ENCODE data around the gene TUBGCP5. TPM values are rescaled to one million over a fixed set of nuclear protein-coding genes. Genes with fewer than 3 reads are reported as not detected.

Gene TUBGCP5
- total RNA-seq, 1 experiment from 2014 or later, result 10.7 TPM

DNA sequence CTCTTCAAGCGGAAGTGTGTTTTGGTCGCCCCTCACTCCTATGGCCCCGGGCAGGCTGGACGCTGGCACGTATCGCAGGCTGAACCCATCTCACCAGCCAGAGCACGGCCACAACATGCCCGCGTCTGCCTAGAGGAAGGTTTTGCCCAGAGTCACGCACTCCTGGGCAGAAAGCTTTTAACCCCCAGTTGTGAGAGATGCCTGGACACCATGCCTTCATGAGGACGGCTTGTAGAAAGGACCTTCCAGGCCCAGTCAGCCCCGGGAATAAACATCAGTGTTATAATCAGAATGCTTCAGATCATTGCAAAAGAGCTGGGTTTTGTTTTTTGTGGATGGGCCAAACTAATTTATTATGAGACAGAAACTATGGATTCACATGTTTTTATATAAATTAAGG lies 75.7 kb downstream of the TUBGCP5 start:
- no peaks in the 10 kb centered on the region for H3K9me3 ChIP-seq (ENCODE audit: insufficient read depth, low read depth)
- POLR2A ChIA-PET (ENCODE audit: unreplicated experiment), result interaction anchor here (0.6 kb wide), 1 partner anchor 76 kb away, joined by 4 read pairs; the partner anchor contains the start of gene TUBGCP5
- H3K4me2 ChIP-seq, result no peak overlapping the region
- TF ChIP-seq EZH2 (IDR thresholded peaks at IDR 0.05; ENCODE audit: low read depth), result no peak
- TF ChIP-seq, protein P1, sequence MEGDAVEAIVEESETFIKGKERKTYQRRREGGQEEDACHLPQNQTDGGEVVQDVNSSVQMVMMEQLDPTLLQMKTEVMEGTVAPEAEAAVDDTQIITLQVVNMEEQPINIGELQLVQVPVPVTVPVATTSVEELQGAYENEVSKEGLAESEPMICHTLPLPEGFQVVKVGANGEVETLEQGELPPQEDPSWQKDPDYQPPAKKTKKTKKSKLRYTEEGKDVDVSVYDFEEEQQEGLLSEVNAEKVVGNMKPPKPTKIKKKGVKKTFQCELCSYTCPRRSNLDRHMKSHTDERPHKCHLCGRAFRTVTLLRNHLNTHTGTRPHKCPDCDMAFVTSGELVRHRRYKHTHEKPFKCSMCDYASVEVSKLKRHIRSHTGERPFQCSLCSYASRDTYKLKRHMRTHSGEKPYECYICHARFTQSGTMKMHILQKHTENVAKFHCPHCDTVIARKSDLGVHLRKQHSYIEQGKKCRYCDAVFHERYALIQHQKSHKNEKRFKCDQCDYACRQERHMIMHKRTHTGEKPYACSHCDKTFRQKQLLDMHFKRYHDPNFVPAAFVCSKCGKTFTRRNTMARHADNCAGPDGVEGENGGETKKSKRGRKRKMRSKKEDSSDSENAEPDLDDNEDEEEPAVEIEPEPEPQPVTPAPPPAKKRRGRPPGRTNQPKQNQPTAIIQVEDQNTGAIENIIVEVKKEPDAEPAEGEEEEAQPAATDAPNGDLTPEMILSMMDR (conservative IDR thresholded peaks at IDR 0.05), result no peak
- CTCF ChIA-PET, result interaction anchor here (0.6 to 0.7 kb wide), 3 partner anchors 14 to 77 kb away, joined by 3 to 7 read pairs (median 5); no protein-coding TSS in a partner anchor
- intact Hi-C loops (cut with micrococcal nuclease; ENCODE audit: unreplicated experiment), result loop anchor here (2.0 kb wide), 1 partner anchor 15 kb away; no protein-coding TSS in a partner anchor
- no peaks in the 10 kb centered on the region for H3K4me1 ChIP-seq (replicated peaks; ENCODE audit: insufficient read depth)
- H4K20me1 ChIP-seq (ENCODE audit: insufficient read depth), result peaks cover 7% of the 10 kb centered on the region
- no peak overlapping the region for H3K27ac ChIP-seq
- BruUV-seq (replicated peaks), result no TSS peak
- no peaks in the 10 kb centered on the region for H3K36me3 ChIP-seq (ENCODE audit: low read depth)
- no peaks in the 10 kb centered on the region for H3K27me3 ChIP-seq (ENCODE audit: insufficient read depth, low read depth)
- H3K4me3 ChIP-seq, result no peak overlapping the region
- DNase-seq, result no peak
- H3F3A ChIP-seq (ENCODE audit: insufficient read depth, low read depth), result no peaks in the 10 kb centered on the region
- H3K9me2 ChIP-seq (ENCODE audit: insufficient read depth), result no peaks in the 10 kb centered on the region
- H3K79me2 ChIP-seq (ENCODE audit: low read depth), result peaks cover 30% of the 10 kb centered on the region
- H2AFZ ChIP-seq, result no peak overlapping the region

DNA sequence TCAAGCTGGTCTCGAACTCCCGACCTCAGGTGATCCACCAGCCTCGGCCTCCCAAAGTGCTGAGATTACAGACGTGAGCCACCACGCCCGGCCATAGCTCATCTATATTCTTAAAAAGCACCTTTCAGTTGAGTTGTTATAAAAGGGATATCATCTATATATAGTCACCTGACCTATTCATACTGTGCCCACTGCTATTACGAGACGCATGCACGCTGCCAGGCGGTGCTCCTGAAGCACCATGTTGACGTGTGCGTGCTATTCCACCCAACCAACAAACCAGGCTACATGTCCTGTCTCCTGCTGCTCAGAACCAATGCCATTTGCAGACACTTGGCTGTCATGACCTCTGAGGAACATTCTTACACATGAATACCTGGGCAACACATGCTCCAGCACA lies 76.8 kb downstream of the TUBGCP5 start:
- no peak overlapping the region for H3K4me3 ChIP-seq
- no TSS peak for BruUV-seq (replicated peaks)
- DNase-seq, result no peak
- H2AFZ ChIP-seq, result no peak overlapping the region
- H3K79me2 ChIP-seq (ENCODE audit: low read depth), result peaks cover 27% of the 10 kb centered on the region; the same call in 1 of the 2 replicates
- no peak overlapping the region for H3K4me2 ChIP-seq
- H3K9me2 ChIP-seq (ENCODE audit: insufficient read depth), result no peaks in the 10 kb centered on the region
- no peak overlapping the region for H3K27ac ChIP-seq
- no peaks in the 10 kb centered on the region for H3K36me3 ChIP-seq (ENCODE audit: low read depth)
- H3K4me1 ChIP-seq (replicated peaks; ENCODE audit: insufficient read depth), result no peaks in the 10 kb centered on the region
- no peaks in the 10 kb centered on the region for H3K27me3 ChIP-seq (ENCODE audit: insufficient read depth, low read depth)
- H3F3A ChIP-seq (ENCODE audit: insufficient read depth, low read depth), result no peaks in the 10 kb centered on the region
- no peaks in the 10 kb centered on the region for H3K9me3 ChIP-seq (ENCODE audit: insufficient read depth, low read depth)
- ChIA-PET POLR2A (ENCODE audit: unreplicated experiment) (no interaction called here), CTCF (no interaction called here)
- intact Hi-C loops (cut with micrococcal nuclease; ENCODE audit: unreplicated experiment), result no loop called here
- TF ChIP-seq, protein P1 (conservative IDR thresholded peaks at IDR 0.05), result no peak
- H4K20me1 ChIP-seq (ENCODE audit: insufficient read depth), result peaks cover 13% of the 10 kb centered on the region

DNA sequence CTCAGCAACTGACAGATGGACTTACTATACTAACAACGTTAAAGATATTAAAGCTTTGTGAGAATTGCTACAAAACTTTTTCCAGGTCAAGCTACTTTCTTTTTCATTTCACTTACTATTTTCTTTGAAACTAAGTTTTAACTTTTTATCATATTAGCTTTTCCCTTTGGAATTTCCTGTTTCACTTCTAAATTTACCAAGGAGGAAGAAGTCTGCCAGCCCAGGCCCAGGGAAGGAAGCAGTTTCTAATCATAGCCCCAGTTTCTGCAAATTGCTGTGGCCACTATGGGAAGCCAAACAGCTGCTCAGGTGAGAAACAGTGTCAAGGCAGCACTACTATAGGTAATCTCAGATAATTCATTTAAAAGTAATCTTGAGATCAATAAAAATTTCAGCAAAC lies 77.6 kb downstream of the TUBGCP5 start:
- Histone ChIP-seq H3K9me3 (ENCODE audit: insufficient read depth, low read depth) (no peaks in the 10 kb centered on the region), H3K4me1 (replicated peaks; ENCODE audit: insufficient read depth) (no peaks in the 10 kb centered on the region), H3K79me2 (ENCODE audit: low read depth) (peaks cover 24% of the 10 kb centered on the region; the same call in 1 of the 2 replicates), H3K27ac (no peak overlapping the region), H3K4me3 (no peak overlapping the region), H3K36me3 (ENCODE audit: low read depth) (no peaks in the 10 kb centered on the region), H4K20me1 (ENCODE audit: insufficient read depth) (peaks cover 13% of the 10 kb centered on the region), H2AFZ (no peak overlapping the region), H3K4me2 (no peak overlapping the region), H3K27me3 (ENCODE audit: insufficient read depth, low read depth) (no peaks in the 10 kb centered on the region), H3K9me2 (ENCODE audit: insufficient read depth) (no peaks in the 10 kb centered on the region), H3F3A (ENCODE audit: insufficient read depth, low read depth) (no peaks in the 10 kb centered on the region)
- intact Hi-C loops (cut with micrococcal nuclease; ENCODE audit: unreplicated experiment), result no loop called here
- no TSS peak for BruUV-seq (replicated peaks)
- POLR2A ChIA-PET (ENCODE audit: unreplicated experiment), result no interaction called here
- DNase-seq, result no peak
- TF ChIP-seq EZH2 (IDR thresholded peaks at IDR 0.05; ENCODE audit: low read depth), result no peak
- TF ChIP-seq, protein P1 (conservative IDR thresholded peaks at IDR 0.05), result no peak
- CTCF ChIA-PET, result no interaction called here
